HG03439 (cell line): ENCODE measurements around the gene OR6B3.

Source experiments
- ATAC-seq: cut with Tn5 transposase; IDR thresholded peaks from one replicate; pipeline ENCODE4 v1.9.1; 2021; ENCODE audit warnings: mild to moderate bottlenecking, moderate library complexity; ENCODE audit not compliant: unreplicated experiment

The OR6B3 gene

DNA sequence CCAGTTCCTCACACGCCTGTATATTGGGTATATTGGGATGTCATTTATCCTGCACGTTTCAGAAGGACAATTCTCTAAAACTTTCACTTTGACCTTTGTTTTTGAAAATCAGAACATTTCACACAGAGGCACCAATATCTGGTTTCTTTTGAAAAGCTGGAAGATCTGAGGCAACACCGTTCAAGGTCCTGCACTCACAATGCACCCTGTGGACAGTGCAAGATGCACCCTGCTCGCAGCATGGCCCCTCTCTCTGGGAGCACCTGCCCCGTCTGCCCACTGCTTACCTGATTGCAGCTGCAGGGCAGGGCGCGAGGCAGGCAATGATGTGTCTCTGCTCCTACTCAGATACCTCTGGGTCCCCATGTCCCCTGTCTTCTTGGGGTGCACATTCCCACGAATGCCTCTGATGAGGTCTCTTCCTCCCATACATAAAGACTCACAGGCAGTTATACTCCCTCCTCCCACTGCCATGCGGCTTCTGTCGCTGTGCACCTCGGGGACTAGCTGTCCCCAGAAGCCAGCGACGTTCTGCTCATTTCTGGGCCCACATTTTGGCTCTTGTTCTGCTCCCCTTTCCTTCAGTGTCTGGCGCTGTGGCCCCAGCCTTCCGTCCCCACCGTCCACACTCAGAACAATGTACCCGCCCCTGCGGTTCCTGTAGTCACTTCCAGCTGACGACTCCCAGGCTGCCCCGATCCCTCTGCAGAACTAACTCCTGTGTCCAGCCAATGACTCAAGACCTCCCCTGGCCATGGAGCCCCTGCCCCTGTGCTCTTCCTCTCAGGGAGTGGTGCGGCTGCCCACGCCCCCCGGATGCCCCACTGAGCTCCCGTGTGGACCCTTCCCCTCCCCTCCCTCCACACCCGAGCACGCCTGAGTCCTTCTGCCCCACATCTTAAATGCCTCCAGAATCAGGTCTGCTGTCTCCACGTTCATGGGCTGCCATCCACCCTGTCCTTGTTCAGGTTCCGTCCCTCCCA, at the start of gene OR6B3:
Gene OR6B3, minus strand, starts transcription at position 349 of the 983 bp plus-strand sequence.
- no peak for ATAC-seq

DNA sequence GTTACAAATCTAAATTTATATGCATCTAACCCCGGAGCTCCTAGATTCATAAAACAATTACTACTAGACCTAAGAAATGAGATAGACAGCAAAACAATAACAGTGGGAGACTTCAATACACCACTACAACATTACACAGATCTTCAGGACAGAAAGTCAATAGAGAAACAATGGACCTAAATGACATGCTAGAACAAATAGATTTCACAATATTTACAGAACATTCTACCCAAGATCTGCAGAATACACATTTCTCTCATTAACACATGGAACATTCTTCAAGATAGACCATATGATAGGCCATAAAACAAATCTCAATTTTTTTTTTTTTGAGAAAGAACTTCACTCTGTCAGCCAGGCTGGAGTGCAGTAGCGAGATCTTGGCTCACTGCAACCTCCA, 45.0 kb upstream of the OR6B3 start:
- no peak for ATAC-seq

DNA sequence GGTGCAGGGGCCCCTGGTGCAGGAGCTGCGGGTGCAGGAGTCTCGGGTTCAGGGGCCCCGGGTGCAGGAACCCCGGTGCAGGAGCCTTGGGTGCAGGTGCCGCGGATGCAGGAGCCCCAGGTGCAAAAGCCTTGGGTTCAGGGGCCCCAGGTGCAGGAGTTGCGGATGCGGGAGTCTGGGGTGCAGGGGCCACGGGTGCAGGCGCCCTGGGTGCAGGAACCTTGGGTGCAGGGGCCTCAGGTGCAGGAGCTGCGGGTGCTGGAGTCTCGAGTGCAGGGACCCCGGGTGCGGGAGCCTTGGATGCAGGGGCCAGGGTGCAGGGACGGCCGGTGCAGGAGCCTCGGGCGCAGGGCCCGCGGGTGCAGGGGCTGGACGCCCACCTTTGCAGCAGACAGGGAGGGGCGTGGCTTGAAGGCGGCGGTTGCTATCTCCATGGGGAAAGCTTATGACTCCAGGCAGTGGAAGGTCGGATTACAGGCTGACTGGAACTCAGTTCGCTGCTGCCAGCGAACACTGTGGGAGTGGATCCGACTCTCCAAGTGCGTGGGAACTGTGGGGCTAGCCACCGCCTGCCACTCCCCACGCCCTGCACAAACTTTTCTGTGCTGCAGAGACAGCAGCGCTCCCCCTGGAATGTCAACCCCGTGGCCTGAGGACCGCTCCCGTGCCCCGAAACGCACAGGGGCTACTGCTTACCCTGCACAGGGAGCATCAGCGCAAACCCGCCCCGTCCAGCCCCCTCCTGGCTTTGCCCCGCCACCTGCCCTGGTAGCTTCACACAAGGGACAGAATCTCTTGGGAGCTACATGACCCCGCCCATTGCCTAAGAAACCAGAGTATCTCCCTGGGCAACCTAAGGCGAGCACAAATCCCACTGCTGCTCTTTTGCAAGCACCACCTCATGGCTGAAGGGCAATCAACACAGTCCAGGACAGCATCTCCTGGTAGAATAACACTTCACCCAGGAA, 42.5 kb upstream of the OR6B3 start:
- ATAC-seq = no peak

DNA sequence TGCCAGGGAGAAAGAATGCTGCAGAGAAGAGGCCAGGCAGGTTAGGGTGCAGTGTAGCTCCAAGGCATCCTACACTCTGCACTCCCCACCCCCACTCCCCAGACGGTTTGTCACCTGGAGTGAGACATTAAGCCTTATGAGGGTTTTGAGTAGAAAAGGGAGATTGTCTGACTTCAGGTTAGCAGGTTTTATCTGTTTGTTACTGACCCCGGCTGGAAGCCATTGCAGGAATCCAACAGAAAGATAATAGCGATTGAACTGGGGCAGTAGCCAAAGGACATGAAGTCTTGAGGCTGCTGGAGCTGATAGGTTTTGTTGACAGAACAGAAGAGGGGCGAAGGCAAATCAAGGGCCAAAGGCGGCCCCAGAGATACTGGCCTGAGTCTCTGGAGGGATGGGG, 36.0 kb upstream of the OR6B3 start:
- no peak for ATAC-seq

DNA sequence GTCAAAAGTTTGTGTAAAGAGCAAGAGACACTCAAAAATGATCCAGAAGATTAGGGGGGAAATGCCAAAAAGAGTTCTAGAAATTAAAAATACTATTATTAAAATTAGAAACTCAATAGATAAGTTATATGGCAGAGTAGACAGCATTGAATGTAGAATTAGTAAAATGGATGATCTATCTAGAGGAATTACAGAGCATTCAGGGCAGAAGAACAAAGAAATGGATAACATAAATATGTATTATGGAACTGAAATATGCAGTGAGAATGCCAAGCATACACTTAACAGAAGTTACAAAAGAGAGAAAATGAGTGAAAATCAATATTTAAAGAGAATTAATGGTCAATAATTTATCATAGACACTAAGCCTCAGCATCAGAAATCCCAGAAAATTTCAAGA, 33.2 kb upstream of the OR6B3 start:
- no peak for ATAC-seq

DNA sequence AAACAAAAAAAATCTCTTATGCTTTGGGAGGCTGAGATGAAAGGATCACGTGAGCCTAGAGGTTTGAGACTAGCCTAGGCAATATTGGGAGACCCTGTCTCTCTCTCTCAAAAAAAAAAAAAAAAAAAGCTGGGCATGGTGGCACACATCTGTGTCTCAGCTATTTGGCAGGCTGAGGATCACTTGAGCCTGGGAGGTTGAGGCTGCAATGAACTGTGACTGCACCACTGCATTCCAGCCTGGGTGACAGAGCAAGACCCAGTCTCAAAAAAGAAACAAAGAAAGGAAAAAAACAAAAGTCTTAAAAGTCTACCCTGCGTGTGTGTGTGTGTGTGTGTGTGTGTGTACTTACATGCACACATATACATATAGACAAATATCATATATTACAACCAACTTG, 25.3 kb upstream of the OR6B3 start:
- ATAC-seq = no peak

DNA sequence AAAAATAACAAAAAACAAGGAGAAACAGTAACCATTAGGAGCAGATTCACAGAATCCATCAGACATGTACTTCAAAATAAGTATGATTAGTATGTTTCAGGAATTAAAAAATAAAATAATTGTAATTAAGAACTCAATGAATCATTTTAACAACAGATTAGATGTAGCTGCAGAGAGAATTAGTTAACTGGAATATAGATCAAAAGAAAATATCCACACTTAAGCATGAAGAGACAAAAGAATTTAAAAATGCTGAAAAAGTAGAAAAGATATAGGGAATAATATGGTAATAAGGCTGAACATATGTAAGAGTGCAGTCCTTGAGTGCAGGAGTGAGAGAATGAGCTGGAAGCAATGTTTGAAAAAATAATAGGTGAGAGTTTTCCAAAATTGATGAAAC, 24.1 kb upstream of the OR6B3 start:
- no peak for ATAC-seq

DNA sequence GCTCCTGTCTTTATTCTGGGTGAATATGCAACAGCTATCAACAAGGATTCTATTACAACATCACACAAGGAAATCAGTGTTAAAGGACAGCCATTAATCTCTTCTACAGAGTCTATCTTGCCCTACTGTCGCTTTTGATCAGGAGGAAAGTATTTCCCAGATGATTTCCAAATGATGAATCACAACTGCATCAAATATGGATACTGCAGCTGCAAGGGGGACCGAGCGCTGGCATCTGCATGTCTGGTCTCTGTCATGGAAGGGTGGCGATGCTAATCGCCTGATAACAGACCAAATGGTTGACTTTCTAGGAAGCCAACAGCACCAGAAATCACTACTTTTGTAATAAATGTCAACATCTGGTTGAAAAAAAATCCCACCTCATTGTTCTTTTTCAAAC, 21.2 kb upstream of the OR6B3 start:
- no peak for ATAC-seq

DNA sequence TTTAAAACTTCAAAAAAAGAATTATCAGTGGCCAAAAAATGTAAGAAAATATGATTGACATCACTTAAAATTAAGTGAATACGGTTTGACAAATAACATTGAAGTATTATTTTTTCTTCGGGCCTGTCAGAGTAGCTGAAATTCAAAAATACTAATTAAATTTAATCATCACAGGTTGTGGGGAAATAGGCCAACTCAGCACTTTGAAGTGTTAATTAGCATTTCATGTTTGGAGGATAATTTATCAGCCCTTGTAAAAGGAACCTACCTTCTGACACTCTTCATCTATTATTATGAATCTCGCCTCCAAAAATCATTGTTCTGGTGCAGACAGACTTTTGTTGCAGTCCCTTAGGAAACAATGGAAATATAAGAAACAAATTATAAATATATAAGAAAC, 17.6 kb upstream of the OR6B3 start:
- ATAC-seq = no peak

DNA sequence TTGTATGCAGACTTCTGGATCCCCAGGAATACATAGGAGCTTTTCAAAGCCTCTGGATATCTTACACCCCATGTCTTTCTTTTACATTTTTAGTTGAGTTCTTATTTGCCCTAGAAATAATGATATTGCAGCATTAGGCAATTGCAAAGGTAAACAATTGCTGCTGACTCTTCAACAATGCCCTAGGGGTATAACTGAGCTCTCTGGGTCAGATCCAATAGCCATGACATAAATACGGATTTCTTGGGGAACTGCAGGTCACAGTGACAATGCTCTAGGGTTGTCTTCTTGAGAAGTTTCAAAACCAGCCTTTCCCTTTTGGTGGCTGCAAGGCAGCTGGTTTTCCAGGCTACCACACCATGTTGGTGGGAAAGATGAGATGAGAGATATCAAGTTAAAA, 16.5 kb upstream of the OR6B3 start:
- no peak for ATAC-seq

DNA sequence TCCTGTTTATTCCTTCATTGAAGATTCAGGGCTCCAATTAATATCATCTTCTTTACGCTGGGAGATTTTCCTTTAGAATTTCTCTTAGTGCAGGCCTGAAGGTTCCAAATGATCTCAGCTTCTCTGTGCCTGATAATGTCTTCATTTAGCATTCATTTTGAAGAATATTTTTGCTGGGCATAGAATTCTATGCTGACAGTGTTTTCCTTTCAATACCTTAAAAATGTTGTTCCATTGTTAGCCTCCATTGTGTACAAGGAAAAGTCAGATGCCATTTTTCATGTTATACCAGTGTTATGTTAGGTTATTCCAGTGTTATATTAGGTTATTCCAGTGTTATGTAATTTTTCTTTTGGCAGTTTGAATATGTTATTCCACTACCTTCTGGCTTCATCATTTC, 14.9 kb upstream of the OR6B3 start:
- no peak for ATAC-seq

DNA sequence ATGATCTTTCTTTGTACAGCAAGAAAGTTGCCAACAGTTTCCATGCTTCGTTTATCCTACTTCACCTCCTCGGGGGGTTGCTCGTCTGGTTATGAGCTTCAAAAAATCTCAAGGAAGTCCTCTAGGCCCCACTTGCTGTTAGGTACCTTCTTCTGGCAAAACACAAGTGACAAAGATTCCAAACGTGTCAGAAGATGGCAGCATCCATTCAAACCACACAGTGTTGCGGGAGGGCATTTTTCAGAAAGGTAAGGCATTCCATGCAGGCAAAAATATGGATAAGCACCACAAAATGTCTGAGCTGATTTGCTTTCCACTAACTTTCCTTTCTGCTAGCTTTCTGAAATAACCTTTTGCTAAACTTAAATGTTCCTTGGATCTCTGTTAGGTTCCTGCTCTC, 13.2 kb upstream of the OR6B3 start:
- no peak for ATAC-seq

DNA sequence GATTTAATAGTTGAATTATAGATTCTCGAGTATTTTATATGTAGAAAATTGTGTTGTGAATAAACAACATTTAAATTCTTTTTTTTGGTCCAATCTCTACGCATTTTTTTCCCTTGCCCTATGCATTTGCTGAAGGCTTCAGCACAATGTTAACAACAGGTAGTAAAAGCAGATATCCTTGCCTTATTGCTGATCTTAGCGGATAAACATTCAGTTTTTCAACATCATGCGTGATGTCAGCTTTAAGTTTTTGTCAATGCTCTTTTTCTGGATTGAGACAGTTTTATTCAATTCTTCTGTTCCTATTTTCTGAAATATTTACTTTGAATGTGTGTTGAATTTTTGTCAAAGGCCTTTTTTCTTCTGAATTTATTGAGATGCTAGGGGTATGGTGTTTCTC, 11.6 kb upstream of the OR6B3 start:
- ATAC-seq = no peak

DNA sequence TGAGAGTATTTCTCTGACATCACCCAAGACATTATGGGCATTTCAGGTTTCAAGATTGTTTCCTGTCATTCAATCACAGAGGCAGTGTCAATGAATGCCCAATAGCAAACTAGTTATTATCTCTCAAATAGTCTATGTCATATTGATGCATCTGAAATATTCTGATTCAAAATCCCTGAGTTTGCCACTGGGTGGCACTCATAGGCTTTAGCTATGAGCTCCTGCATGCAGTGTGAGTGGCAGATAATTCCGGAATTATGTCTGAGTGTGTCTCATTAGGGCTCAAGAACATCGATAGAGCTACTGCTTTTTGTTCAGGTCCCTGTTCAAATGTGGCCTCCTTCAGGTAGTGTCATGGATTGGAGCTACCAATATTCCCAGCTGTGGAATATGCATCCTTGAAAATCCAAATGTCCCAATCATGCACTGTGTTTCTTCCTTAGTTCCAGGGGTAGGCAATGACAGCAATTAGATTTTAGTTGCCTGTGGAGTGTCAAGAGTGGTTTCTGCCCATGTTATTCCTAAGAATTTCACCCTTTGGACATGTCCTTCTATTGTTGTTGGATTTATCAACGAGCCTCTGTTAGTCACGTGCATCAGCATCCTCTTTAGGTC, 7.8 kb upstream of the OR6B3 start:
- no peak for ATAC-seq

DNA sequence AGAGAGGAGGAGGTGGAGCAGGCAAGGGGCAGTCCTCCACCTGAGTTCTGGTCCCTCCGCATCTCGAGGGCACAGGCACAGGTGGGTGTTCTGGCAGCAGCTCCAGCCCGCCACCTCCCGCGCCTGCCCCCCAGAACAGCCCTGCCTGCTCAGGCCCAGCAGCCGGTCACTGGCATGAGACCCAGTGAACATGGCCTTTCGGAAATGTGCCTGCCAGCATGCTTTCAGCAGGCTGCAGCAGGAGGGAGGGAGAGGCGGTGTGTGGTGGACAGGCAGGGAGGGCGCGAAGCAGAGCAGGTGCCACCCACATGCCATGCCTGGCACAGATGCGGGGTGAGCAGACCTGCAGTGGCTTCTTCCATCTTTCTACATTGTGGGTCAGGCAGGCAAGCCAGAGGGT, 3.4 kb upstream of the OR6B3 start:
- ATAC-seq = no peak

DNA sequence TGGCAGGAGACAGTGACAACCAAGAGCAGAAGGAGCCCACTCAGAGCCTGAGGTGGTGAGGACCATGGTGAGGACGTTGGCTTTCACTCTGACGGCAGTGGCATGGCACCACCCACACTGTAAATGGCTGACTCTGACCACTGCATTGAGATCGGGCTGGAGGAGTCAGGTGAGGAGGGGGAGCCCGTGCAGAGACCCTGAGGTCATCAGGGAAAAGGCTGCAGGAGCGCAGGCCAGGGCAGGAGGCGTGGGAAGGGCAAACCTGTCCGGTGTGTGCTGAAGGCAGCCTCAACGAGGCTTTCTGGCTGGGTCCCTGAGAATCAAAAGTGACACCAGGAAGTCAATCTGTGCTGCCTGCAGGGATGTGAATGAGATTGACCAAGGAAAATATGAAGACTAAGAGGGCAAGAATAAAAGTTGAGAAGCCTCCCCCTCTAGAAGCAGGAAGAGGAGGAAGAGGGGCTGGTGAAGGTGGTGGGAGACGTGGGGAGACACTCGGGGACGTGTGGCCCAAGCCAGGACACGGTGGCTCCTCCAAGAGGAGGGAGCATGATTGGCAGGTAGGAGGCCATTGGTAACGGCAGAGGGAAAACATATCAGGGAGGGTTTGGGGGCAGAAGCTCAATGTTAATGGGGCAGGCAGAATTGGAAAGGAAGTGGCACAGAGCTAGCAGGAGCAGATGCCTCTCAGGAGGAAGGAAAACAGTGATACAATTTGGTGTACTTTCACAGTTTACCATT, 2.0 kb upstream of the OR6B3 start:
- no peak for ATAC-seq

DNA sequence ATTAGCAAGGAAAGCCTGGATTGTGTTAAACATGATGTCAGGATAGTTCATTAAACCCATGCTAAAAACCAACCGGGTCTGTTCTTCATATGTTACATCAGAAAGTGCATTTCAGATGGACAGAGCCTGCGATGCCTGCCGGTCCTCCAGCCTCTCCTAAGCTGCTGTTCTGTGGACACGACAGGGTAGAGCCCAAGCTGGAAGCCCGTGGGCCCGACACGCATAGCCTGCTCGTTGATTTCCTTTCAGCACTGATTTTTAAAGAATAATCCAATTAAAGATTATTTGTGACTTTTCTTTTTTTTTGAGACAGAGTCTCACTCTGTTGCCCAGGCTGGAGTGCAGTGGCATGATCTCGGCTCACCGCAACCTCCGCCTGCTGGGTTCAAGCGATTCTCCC, 797 bp downstream of the OR6B3 start:
- no peak for ATAC-seq

DNA sequence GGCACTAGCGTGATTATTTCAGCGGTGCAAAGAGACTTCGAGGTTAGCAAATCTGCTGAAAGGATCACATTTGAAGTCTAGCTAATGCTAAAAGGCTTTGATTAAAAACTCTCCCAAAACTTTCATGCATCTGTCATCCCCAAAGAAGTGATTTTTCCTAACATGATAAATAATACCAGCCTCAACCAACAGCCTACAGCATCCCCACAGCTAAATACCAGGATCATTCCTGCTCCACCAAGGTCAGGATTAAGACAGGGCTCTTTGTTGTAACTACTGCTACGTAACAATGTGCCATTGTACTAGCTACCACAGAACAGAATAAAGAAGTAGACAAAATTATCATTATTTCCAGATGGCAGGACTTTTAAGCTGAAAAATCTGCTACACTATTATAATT, 1.6 kb downstream of the OR6B3 start:
- no peak for ATAC-seq

DNA sequence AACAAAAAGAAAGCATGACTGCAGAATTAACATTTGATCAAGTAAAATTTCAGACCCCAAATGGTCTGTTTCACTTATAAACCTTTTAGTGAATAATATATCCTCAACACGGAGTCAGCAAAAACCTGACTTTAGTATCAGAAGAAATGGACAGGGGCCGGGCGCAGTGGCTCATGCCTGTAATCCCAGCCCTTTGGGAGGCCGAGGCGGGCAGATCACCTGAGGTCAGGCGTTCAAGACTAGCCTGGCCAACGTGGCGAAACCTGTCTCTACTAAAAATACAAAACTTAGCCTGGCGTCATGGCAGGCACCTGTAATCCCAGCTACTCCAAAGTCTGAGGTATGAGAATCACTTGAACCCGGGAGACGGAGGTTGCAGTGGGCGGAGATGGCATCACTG, 3.0 kb downstream of the OR6B3 start:
- ATAC-seq = no peak

DNA sequence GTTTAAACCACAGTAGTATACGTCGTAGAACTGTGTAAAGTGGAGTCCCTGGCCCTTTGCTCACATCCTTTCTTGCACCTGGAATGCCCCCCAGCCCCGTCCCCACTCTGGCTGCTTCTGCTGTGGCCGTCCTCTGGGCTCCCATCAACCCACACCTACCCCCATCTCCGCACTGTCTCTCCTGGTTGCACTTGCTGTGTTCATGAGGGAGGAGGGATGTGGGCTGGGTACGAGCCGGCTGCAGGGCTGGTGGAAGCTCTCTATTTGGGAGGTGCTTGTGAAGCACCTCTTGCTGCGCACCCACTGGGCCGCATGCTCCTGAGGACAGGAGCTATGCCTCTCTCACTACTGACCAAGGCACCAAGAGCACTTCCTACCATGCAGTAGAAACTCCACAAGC, 5.1 kb downstream of the OR6B3 start:
- ATAC-seq = no peak

DNA sequence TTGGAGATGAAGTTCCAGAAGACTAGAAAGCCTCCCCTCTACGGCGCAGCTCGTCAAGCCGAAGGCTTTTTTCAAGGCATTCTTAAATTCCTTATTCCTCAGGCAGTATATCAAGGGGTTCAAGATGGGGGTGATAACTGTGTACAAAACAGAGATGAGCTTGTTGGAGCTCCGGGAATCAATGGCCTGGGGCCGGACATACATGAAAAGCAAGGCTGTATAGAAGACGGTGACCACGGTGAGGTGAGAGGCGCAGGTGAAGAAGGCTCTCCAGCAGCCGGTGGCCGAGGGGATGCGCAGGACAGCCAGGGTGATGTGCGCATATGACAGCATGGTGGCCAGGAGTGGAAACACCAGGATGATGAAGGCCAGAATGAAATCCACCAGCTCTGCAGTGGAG, 8.2 kb downstream of the OR6B3 start:
- no peak for ATAC-seq
